ENCODE data around the gene USF2. TPM values are rescaled to one million over a fixed set of nuclear protein-coding genes. Genes with fewer than 3 reads are reported as not detected.

USF2 gene
- total RNA-seq, 4 donors from 2014 or later: 75.1 to 137 (median 93.0) TPM

GRCh38 chr19:35298561-35298972 lies 29.8 kb downstream of the USF2 start:
- 88% methylated on average over 4 to 5 of the region's 5 CpGs for WGBS, 2 donors (ENCODE audit: low coverage in 1 of 2)
- Histone ChIP-seq H3K9me3 (no peaks in the 10 kb centered on the region), H3K27ac (no peak overlapping the region), H3K36me3 (no peaks in the 10 kb centered on the region), H3K27me3 (peaks cover 92% of the 10 kb centered on the region), H3K4me3 (no peak overlapping the region), H3K4me1 (no peaks in the 10 kb centered on the region)
- no peak for ATAC-seq
- no peak for TF ChIP-seq POLR2AphosphoS5 (IDR thresholded peaks at IDR 0.05)
- no peak for TF ChIP-seq POLR2A (IDR thresholded peaks at IDR 0.05)
- no peak for TF ChIP-seq EP300 (IDR thresholded peaks at IDR 0.05)
- TF ChIP-seq CTCF (IDR thresholded peaks at IDR 0.05): no peak

- WGBS, 2 donors (ENCODE audit: low coverage in 1 of 2): 67% methylated on average over 5 of the region's 55 CpGs; no CpG with 5 or more reads in 1 of the 2 donors
- Histone ChIP-seq H3K27ac (no peak overlapping the region), H3K36me3 (no peaks in the 10 kb centered on the region), H3K4me1 (no peaks in the 10 kb centered on the region), H3K27me3 (peaks cover 92% of the 10 kb centered on the region), H3K4me3 (no peak overlapping the region), H3K9me3 (no peaks in the 10 kb centered on the region)
- no peak for ATAC-seq
- TF ChIP-seq EP300 (IDR thresholded peaks at IDR 0.05) (no peak), POLR2AphosphoS5 (IDR thresholded peaks at IDR 0.05) (no peak)
These were observed 31.0 kb downstream of the USF2 start for GRCh38 chr19:35299523-35300338.

GRCh38 chr19:35300339-35300649 lies 31.5 kb downstream of the USF2 start:
- ATAC-seq: no peak
- no peak overlapping the region for H3K4me3 ChIP-seq
- no peaks in the 10 kb centered on the region for H3K4me1 ChIP-seq
- 77% methylated on average over 6 of the region's 10 CpGs; no CpG with 5 or more reads in 1 of the 2 donors for WGBS, 2 donors (ENCODE audit: low coverage in 1 of 2)
- no peaks in the 10 kb centered on the region for H3K9me3 ChIP-seq
- H3K27me3 ChIP-seq: peaks cover 92% of the 10 kb centered on the region
- H3K27ac ChIP-seq: no peak overlapping the region
- no peaks in the 10 kb centered on the region for H3K36me3 ChIP-seq
- TF ChIP-seq EP300 (IDR thresholded peaks at IDR 0.05) (no peak), POLR2A (IDR thresholded peaks at IDR 0.05) (no peak), POLR2AphosphoS5 (IDR thresholded peaks at IDR 0.05) (no peak), CTCF (IDR thresholded peaks at IDR 0.05) (no peak)

GRCh38 chr19:35301961-35302360 lies 33.2 kb downstream of the USF2 start:
- 88 to 93% methylated on average over 1 to 2 of the region's 2 CpGs for WGBS, 2 donors (ENCODE audit: low coverage in 1 of 2)

GRCh38 chr19:35302446-35302845 lies 33.7 kb downstream of the USF2 start:
- Histone ChIP-seq H3K36me3 (no peaks in the 10 kb centered on the region), H3K4me1 (no peaks in the 10 kb centered on the region), H3K4me3 (no peak overlapping the region), H3K9me3 (no peaks in the 10 kb centered on the region), H3K27ac (no peak overlapping the region), H3K27me3 (peaks cover 87% of the 10 kb centered on the region)
- WGBS, 2 donors (ENCODE audit: low coverage in 1 of 2): 74 to 81% methylated on average over 5 to 7 of the region's 16 CpGs
- TF ChIP-seq EP300 (IDR thresholded peaks at IDR 0.05) (no peak), POLR2AphosphoS5 (IDR thresholded peaks at IDR 0.05) (no peak), CTCF (IDR thresholded peaks at IDR 0.05) (no peak), POLR2A (IDR thresholded peaks at IDR 0.05) (no peak)
- no peak for ATAC-seq

More at GRCh38 chr19:35301961-35302360, 33.2 kb downstream of the USF2 start:
- no peak overlapping the region for H3K4me3 ChIP-seq
- no peaks in the 10 kb centered on the region for H3K4me1 ChIP-seq
- no peaks in the 10 kb centered on the region for H3K36me3 ChIP-seq
- no peaks in the 10 kb centered on the region for H3K9me3 ChIP-seq
- TF ChIP-seq EP300 (IDR thresholded peaks at IDR 0.05) (no peak), POLR2A (IDR thresholded peaks at IDR 0.05) (no peak), POLR2AphosphoS5 (IDR thresholded peaks at IDR 0.05) (no peak), CTCF (IDR thresholded peaks at IDR 0.05) (no peak)
- H3K27me3 ChIP-seq: peaks cover 89% of the 10 kb centered on the region
- ATAC-seq: no peak
- no peak overlapping the region for H3K27ac ChIP-seq

Measured in gastroesophageal sphincter (tissue), 4 donors.